Measurements from ENCODE around the gene SYVN1.
A peak's percentile ranks its signal among the peaks of the same experiment; 100 is the strongest.

The SYVN1 gene

DNA sequence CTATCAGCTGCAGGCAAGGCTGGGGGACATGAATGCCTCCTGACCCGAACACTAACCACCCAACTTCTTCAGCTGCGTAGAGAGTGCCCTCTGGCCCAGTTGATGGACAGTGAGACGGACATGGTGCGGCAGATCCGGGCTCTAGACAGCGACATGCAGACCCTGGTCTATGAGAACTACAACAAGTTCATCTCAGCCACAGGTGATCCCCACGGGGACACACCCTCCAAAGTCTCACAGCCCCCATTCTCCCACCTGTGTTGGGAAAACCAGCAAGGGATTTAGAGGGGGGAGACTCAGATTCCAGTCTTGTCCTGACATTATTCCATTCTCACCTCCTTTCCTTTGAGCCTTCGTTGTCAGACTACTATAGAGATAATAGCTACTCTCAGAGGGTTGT, 37.4 kb downstream of the SYVN1 start:
- no peak for TF ChIP-seq EZH2 (IDR thresholded peaks at IDR 0.05; ENCODE audit: borderline replicate concordance, low read length)
- TF ChIP-seq, protein P1, sequence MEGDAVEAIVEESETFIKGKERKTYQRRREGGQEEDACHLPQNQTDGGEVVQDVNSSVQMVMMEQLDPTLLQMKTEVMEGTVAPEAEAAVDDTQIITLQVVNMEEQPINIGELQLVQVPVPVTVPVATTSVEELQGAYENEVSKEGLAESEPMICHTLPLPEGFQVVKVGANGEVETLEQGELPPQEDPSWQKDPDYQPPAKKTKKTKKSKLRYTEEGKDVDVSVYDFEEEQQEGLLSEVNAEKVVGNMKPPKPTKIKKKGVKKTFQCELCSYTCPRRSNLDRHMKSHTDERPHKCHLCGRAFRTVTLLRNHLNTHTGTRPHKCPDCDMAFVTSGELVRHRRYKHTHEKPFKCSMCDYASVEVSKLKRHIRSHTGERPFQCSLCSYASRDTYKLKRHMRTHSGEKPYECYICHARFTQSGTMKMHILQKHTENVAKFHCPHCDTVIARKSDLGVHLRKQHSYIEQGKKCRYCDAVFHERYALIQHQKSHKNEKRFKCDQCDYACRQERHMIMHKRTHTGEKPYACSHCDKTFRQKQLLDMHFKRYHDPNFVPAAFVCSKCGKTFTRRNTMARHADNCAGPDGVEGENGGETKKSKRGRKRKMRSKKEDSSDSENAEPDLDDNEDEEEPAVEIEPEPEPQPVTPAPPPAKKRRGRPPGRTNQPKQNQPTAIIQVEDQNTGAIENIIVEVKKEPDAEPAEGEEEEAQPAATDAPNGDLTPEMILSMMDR (IDR thresholded peaks at IDR 0.05; ENCODE audit: low read length): no peak
- H3K4me1 ChIP-seq (ENCODE audit: insufficient read depth, low read length, severe bottlenecking): peaks cover 23% of the 10 kb centered on the region
- H3K36me3 ChIP-seq (ENCODE audit: insufficient read depth, low read length): peaks cover 5% of the 10 kb centered on the region; the same call in 1 of the 2 replicates
- no peaks in the 10 kb centered on the region for H4K20me1 ChIP-seq (ENCODE audit: insufficient read depth, low read length)
- peaks cover 5% of the 10 kb centered on the region; the same call in 1 of the 2 replicates for H3K79me2 ChIP-seq (ENCODE audit: insufficient read depth, low read length)
- H3K4me3 ChIP-seq (ENCODE audit: low read depth, low read length, poor library complexity, severe bottlenecking): peak overlapping the region; percentile 74
- H3K27ac ChIP-seq (ENCODE audit: low read depth, low read length, poor library complexity, severe bottlenecking): peak overlapping the region; percentile 12
- no peaks in the 10 kb centered on the region for H3K9me2 ChIP-seq (ENCODE audit: low read depth, low read length)
- no peaks in the 10 kb centered on the region for H3K27me3 ChIP-seq (ENCODE audit: insufficient read depth, low read length)
- H3K9me3 ChIP-seq (ENCODE audit: low read length): no peaks in the 10 kb centered on the region
- peak overlapping the region; percentile 78 for H3K4me2 ChIP-seq (ENCODE audit: low read length)
- peak overlapping the region; percentile 76 for H3K9ac ChIP-seq (ENCODE audit: low read length)
- H3F3A ChIP-seq (ENCODE audit: insufficient read depth, low read length): no peaks in the 10 kb centered on the region
- H2AFZ ChIP-seq (ENCODE audit: low read length): no peak overlapping the region

DNA sequence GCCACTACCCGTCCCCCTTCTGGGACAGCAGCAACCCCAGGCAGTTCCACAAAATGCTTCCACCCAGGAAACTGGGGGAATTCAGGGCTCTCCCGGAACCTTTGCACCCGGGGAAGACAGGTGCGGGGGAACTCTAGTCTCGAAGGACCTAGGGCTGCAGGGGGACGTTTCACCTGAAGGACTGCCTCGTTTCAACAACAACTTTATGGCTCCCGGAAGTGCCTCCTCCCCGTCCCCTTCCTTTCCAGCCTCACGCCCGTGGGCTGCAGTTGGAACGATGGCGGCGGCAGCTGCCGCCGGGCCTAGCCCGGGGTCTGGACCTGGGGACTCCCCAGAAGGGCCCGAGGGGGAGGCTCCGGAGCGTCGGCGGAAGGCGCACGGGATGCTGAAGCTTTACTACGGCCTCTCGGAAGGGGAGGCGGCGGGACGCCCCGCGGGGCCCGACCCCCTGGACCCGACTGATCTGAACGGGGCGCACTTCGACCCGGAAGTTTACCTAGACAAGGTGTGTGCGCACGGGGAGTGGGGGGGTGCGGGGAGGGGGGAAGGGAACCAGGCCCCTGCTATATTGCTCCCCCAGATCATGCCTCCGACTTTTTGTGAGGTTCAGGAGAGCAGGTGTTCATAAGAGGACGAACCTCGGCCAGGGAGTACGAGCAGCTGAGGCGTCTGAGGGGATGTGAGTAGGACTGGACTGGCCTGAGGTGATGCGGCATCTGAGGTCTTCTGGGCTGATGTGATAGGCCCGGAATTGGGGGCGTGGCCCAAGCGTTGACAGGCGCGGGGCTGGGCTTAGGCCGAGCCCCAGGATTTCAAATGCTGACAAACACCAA, 38.1 kb downstream of the SYVN1 start, which contains the start of gene VPS51:
VPS51 (plus strand) TSS at position 241 of the 833 bp plus-strand sequence; CDS start at position 278, 37 bp downstream.
- H3K79me2 ChIP-seq (ENCODE audit: insufficient read depth, low read length): peaks cover 5% of the 10 kb centered on the region; the same call in 1 of the 2 replicates
- H3K36me3 ChIP-seq (ENCODE audit: insufficient read depth, low read length): peaks cover 5% of the 10 kb centered on the region; the same call in 1 of the 2 replicates
- peak within 1 kb of the TSS; percentile 74 for H3K4me3 ChIP-seq (ENCODE audit: low read depth, low read length, poor library complexity, severe bottlenecking)
- H3K27ac ChIP-seq (ENCODE audit: low read depth, low read length, poor library complexity, severe bottlenecking): peak within 1 kb of the TSS; percentile 53
- H3K4me2 ChIP-seq (ENCODE audit: low read length): peak within 1 kb of the TSS; percentile 78
- peak within 1 kb of the TSS; percentile 76 for H3K9ac ChIP-seq (ENCODE audit: low read length)
- peak within 1 kb of the TSS; percentile 26; the same call in 1 of the 2 replicates for H2AFZ ChIP-seq (ENCODE audit: low read length)
- H3K9me2 ChIP-seq (ENCODE audit: low read depth, low read length): no peaks in the 10 kb centered on the region
- H3K9me3 ChIP-seq (ENCODE audit: low read length): no peaks in the 10 kb centered on the region
- no peaks in the 10 kb centered on the region for H3F3A ChIP-seq (ENCODE audit: insufficient read depth, low read length)
- no peaks in the 10 kb centered on the region for H4K20me1 ChIP-seq (ENCODE audit: insufficient read depth, low read length)
- H3K4me1 ChIP-seq (ENCODE audit: insufficient read depth, low read length, severe bottlenecking): peaks cover 25% of the 10 kb centered on the region
- no peak for TF ChIP-seq EZH2 (IDR thresholded peaks at IDR 0.05; ENCODE audit: borderline replicate concordance, low read length)
- TF ChIP-seq, protein P1 (IDR thresholded peaks at IDR 0.05; ENCODE audit: low read length): no peak
- no peaks in the 10 kb centered on the region for H3K27me3 ChIP-seq (ENCODE audit: insufficient read depth, low read length)

DNA sequence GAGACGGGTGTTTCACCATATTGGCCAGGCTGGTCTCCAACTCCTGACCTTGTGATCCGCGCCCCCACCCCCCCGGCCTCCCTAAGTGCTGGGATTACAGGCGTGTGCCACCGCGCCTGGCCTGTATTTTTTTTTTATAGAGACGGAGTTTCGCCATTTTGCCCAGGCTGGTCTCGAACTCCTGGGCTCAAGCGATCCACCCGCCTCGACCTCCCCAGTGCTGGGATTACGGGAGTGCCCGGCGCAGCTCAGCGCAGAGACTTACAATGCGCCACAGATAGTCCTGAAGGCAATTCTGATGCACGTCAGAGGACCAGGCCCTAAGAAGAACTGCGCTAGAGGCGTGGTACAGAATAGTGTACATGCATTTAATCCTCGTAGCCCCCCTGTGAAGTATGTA, 38.9 kb downstream of the SYVN1 start:
- Histone ChIP-seq H3K27ac (ENCODE audit: low read depth, low read length, poor library complexity, severe bottlenecking) (no peak overlapping the region), H2AFZ (ENCODE audit: low read length) (peak overlapping the region; percentile 26; the same call in 1 of the 2 replicates), H4K20me1 (ENCODE audit: insufficient read depth, low read length) (no peaks in the 10 kb centered on the region), H3K4me1 (ENCODE audit: insufficient read depth, low read length, severe bottlenecking) (peaks cover 33% of the 10 kb centered on the region), H3K9ac (ENCODE audit: low read length) (no peak overlapping the region; the same call in 1 of the 2 replicates), H3K4me2 (ENCODE audit: low read length) (peak overlapping the region; percentile 78), H3K79me2 (ENCODE audit: insufficient read depth, low read length) (peaks cover 5% of the 10 kb centered on the region; the same call in 1 of the 2 replicates), H3K9me2 (ENCODE audit: low read depth, low read length) (no peaks in the 10 kb centered on the region), H3F3A (ENCODE audit: insufficient read depth, low read length) (no peaks in the 10 kb centered on the region), H3K9me3 (ENCODE audit: low read length) (no peaks in the 10 kb centered on the region), H3K4me3 (ENCODE audit: low read depth, low read length, poor library complexity, severe bottlenecking) (peak overlapping the region; percentile 74), H3K36me3 (ENCODE audit: insufficient read depth, low read length) (peaks cover 5% of the 10 kb centered on the region; the same call in 1 of the 2 replicates), H3K27me3 (ENCODE audit: insufficient read depth, low read length) (no peaks in the 10 kb centered on the region)
- no peak for TF ChIP-seq EZH2 (IDR thresholded peaks at IDR 0.05; ENCODE audit: borderline replicate concordance, low read length)
- TF ChIP-seq, protein P1 (IDR thresholded peaks at IDR 0.05; ENCODE audit: low read length): no peak

All from OCI-LY1 (cell line).